PC-3 (cell line): ENCODE results near the gene CASK. TPM values are rescaled to one million over a fixed set of nuclear protein-coding genes. Genes with fewer than 3 reads are reported as not detected.

Experiments
- ATAC-seq: fragments of 200-7000 bp; cut with Tn5 transposase; 2 replicates; pipeline ENCODE4 v1.9.1; 2020; ENCODE audit warnings: mild to moderate bottlenecking, moderate library complexity
- BruUV-seq: library from RNA; stranded (reverse); fragments of 400-500 nt; replicated peaks from 2 replicates; lab custom pipeline; 2021; lab: Mats Ljungman, UMichigan
- CTCF ChIA-PET: fragments of 300-600 bp; sonication (Branson Sonifier 250); formaldehyde crosslinking; loops from one replicate; lab custom pipeline; 2022; ENCODE audit warnings: antibody characterized with exemption; lab: Charles Lee
- POLR2A ChIA-PET: fragments of 300-600 bp; sonication (Branson Sonifier 250); formaldehyde crosslinking; loops from one replicate; lab custom pipeline; 2022; ENCODE audit warnings: antibody characterized with exemption; ENCODE audit not compliant: unreplicated experiment; lab: Charles Lee
- DNase-seq: peaks from one replicate; pipeline ENCODE4 v3.0.0-alpha.2; 2015
- H2AFZ ChIP-seq: fragments of 300-600 bp; sonication (generic); 2 replicates; pipeline ENCODE4 v1.6.0; 2016; ENCODE audit warnings: antibody characterized with exemption, low read length
- H3F3A ChIP-seq: fragments of 300-600 bp; sonication (generic); one replicate; pipeline ENCODE4 v1.6.0; 2017; ENCODE audit warnings: antibody characterized with exemption, low read length, control low read depth, mild to moderate bottlenecking; ENCODE audit not compliant: unreplicated experiment
- H3K27ac ChIP-seq: fragments of 300-600 bp; sonication (generic); 2 replicates; pipeline ENCODE4 v1.5.1; 2016; ENCODE audit warnings: mild to moderate bottlenecking, low read length
- H3K27me3 ChIP-seq: fragments of 300-600 bp; sonication (generic); 2 replicates; pipeline ENCODE4 v1.6.1; 2016; ENCODE audit warnings: low read length, mixed read lengths
- H3K36me3 ChIP-seq: fragments of 300-600 bp; sonication (generic); 2 replicates; pipeline ENCODE4 v1.6.1; 2016; ENCODE audit warnings: low read depth, mixed run types, low read length, mixed read lengths
- H3K4me1 ChIP-seq: fragments of 300-600 bp; sonication (generic); 2 replicates; pipeline ENCODE4 v1.5.1; 2016; ENCODE audit warnings: low read length; ENCODE audit not compliant: insufficient read depth
- H3K4me2 ChIP-seq: fragments of 300-600 bp; sonication (generic); 2 replicates; pipeline ENCODE4 v1.6.0; 2016; ENCODE audit warnings: low read length
- H3K4me3 ChIP-seq: fragments of 300-600 bp; sonication (generic); 2 replicates; pipeline ENCODE4 v1.5.1; 2016; ENCODE audit warnings: mild to moderate bottlenecking, low read length, mixed read lengths
- H3K79me2 ChIP-seq: fragments of 300-600 bp; sonication (generic); 2 replicates; pipeline ENCODE4 v1.6.1; 2017; ENCODE audit warnings: low read length, mixed read lengths
- H3K9ac ChIP-seq: fragments of 300-600 bp; sonication (generic); 2 replicates; pipeline ENCODE4 v1.6.0; 2016; ENCODE audit warnings: mild to moderate bottlenecking, low read length
- H3K9me2 ChIP-seq: fragments of 300-600 bp; sonication (generic); replicated peaks from 2 replicates; pipeline ENCODE4 v1.6.1; 2016; ENCODE audit warnings: mixed run types, low read length, mixed read lengths
- H3K9me3 ChIP-seq: fragments of 300-600 bp; sonication (generic); 2 replicates; pipeline ENCODE4 v1.6.1; 2016; ENCODE audit warnings: low read length, mixed read lengths
- H4K20me1 ChIP-seq: fragments of 300-600 bp; sonication (generic); 2 replicates; pipeline ENCODE4 v1.6.1; 2016; ENCODE audit warnings: low read length, mixed read lengths
- EZH2 ChIP-seq: fragments of 300-600 bp; sonication (generic); IDR thresholded peaks from one replicate; pipeline ENCODE4 v1.6.1; 2017; ENCODE audit warnings: antibody characterized with exemption, mild to moderate bottlenecking, low read length; ENCODE audit not compliant: unreplicated experiment
- EZH2phosphoT487 ChIP-seq: fragments of 300-600 bp; sonication (generic); IDR thresholded peaks from 2 replicates; pipeline ENCODE4 v1.6.1; 2018; ENCODE audit warnings: mild to moderate bottlenecking, antibody characterized with exemption, low read length, borderline replicate concordance
- intact Hi-C: fragments of 100-400 bp; cut with micrococcal nuclease; formaldehyde crosslinking; loops from 2 replicates; pipeline ENCODE4 v1.9.0; 2023
- total RNA-seq: library from RNA; depleted of rRNA; stranded (reverse); fragments of >200 nt; gene quantifications from 2 replicates; pipeline ENCODE4 v1.2.3, GENCODE V29; 2014
- TF ChIP-seq, protein P1 (sequence below): fragments of 300-600 bp; sonication (generic); conservative IDR thresholded peaks from 2 replicates; pipeline ENCODE4 v1.5.1; 2017; ENCODE audit warnings: antibody characterized with exemption, low read depth, mild to moderate bottlenecking, low read length

The CASK gene
- total RNA-seq, 1 experiment from 2014 or later, result 21.4 TPM

DNA sequence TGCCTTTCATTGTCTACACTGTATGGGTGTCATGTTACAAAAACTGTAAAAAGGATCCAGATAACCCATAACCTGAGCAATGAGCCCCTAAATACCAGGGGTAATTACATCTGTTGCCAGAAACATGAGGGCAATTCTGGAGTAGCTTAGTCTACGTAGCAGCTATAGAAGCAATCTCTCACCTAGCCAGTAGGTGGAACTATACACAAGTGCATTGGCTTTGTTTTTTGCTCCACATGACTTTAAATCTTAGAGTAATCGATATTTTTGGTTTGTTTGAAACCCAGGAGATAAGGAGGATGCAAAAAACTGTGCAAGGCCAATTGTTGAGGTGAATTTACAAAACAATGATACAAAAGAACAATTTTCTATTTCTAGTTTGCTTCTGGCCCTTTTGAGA lies 141.9 kb downstream of the CASK start:
- Histone ChIP-seq H3K4me1 (peaks cover 28% of the 10 kb centered on the region), H3K9me2 (no peaks in the 10 kb centered on the region), H3F3A (no peaks in the 10 kb centered on the region), H3K79me2 (no peaks in the 10 kb centered on the region), H2AFZ (no peak overlapping the region), H3K9me3 (no peaks in the 10 kb centered on the region), H3K4me3 (no peak overlapping the region), H3K27me3 (no peaks in the 10 kb centered on the region), H3K9ac (no peak overlapping the region), H4K20me1 (no peaks in the 10 kb centered on the region), H3K27ac (no peak overlapping the region), H3K36me3 (peaks cover 2% of the 10 kb centered on the region; the same call in 1 of the 2 replicates), H3K4me2 (no peak overlapping the region)
- intact Hi-C loops, result loop anchor here (2.0 kb wide), 1 partner anchor 1777 kb away; no protein-coding TSS in a partner anchor
- no peak for ATAC-seq
- no peak for TF ChIP-seq EZH2phosphoT487
- TF ChIP-seq, protein P1, sequence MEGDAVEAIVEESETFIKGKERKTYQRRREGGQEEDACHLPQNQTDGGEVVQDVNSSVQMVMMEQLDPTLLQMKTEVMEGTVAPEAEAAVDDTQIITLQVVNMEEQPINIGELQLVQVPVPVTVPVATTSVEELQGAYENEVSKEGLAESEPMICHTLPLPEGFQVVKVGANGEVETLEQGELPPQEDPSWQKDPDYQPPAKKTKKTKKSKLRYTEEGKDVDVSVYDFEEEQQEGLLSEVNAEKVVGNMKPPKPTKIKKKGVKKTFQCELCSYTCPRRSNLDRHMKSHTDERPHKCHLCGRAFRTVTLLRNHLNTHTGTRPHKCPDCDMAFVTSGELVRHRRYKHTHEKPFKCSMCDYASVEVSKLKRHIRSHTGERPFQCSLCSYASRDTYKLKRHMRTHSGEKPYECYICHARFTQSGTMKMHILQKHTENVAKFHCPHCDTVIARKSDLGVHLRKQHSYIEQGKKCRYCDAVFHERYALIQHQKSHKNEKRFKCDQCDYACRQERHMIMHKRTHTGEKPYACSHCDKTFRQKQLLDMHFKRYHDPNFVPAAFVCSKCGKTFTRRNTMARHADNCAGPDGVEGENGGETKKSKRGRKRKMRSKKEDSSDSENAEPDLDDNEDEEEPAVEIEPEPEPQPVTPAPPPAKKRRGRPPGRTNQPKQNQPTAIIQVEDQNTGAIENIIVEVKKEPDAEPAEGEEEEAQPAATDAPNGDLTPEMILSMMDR, result peak; percentile 87
- ChIA-PET POLR2A (interaction anchor here (0.7 kb wide), 1 partner anchor 20 kb away, joined by 3 read pairs; no protein-coding TSS in a partner anchor), CTCF (interaction anchor here (0.6 to 1.0 kb wide), 3 partner anchors 8 to 143 kb away, joined by 3 to 6 read pairs (median 3); no protein-coding TSS in a partner anchor)
- peak; percentile 69 for DNase-seq
- BruUV-seq, result no TSS peak

GRCh38 chrX:41779941-41780340 lies 143.4 kb downstream of the CASK start:
- Histone ChIP-seq H3K27me3 (no peaks in the 10 kb centered on the region), H3K4me1 (peaks cover 15% of the 10 kb centered on the region), H3K4me2 (peak overlapping the region; percentile 54), H3K9me3 (no peaks in the 10 kb centered on the region), H3F3A (no peaks in the 10 kb centered on the region), H2AFZ (no peak overlapping the region), H3K36me3 (no peaks in the 10 kb centered on the region), H3K27ac (0 out of 2 replicates have a peak overlapping the region, but pooled peaks have one; percentile 91), H3K79me2 (no peaks in the 10 kb centered on the region), H3K9me2 (no peaks in the 10 kb centered on the region), H3K9ac (no peak overlapping the region), H3K4me3 (no peak overlapping the region), H4K20me1 (no peaks in the 10 kb centered on the region)
- TF ChIP-seq, protein P1, result no peak
- TF ChIP-seq EZH2 (no peak), EZH2phosphoT487 (no peak)
- DNase-seq (peak; percentile 5), ATAC-seq (no peak)
- intact Hi-C loops, result loop anchor here (1.0 to 5.0 kb wide), 4 partner anchors 19 to 1779 kb away; no protein-coding TSS in a partner anchor
- BruUV-seq, result no TSS peak
- ChIA-PET POLR2A (no interaction called here), CTCF (no interaction called here)

DNA sequence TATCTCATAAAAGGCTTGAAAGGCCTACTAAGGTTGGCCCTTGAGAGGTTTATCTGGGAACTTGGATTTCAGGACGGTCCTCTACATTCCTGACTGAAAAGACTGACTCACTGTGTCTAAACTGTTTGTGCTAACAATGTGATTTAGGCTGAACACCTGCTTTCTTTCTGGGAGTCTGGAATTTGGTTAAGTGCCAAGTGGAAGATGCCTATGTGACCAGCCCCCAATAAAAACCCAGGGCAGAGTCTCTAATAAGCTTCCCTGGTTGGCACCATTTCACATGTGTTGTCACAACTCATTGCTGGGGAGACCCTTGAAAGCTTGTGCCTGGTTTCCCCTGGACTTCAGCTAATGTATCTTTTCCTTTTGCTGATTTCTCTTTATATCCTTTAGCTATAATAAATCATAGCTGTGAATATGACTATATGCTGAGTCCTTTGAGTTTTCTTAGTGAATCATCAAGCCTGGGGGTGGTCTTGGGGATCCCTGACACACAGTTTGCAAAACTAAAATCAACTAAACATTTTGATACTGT lies 144.3 kb downstream of the CASK start:
- H4K20me1 ChIP-seq, result no peaks in the 10 kb centered on the region
- H2AFZ ChIP-seq, result no peak overlapping the region
- no peak overlapping the region for H3K4me3 ChIP-seq
- ChIA-PET CTCF (no interaction called here), POLR2A (no interaction called here)
- H3K36me3 ChIP-seq, result no peaks in the 10 kb centered on the region
- H3K9me2 ChIP-seq, result no peaks in the 10 kb centered on the region
- peak overlapping the region; percentile 47; the same call in 1 of the 2 replicates for H3K9ac ChIP-seq
- H3K4me2 ChIP-seq, result peak overlapping the region; percentile 56
- H3K9me3 ChIP-seq, result no peaks in the 10 kb centered on the region
- no peaks in the 10 kb centered on the region for H3F3A ChIP-seq
- DNase-seq, result peak; percentile 88
- peak; percentile 91 for ATAC-seq
- TF ChIP-seq, protein P1, result no peak
- TF ChIP-seq EZH2 (no peak), EZH2phosphoT487 (no peak)
- peaks cover 15% of the 10 kb centered on the region for H3K4me1 ChIP-seq
- H3K79me2 ChIP-seq, result no peaks in the 10 kb centered on the region
- H3K27me3 ChIP-seq, result no peaks in the 10 kb centered on the region
- peak overlapping the region; percentile 91 for H3K27ac ChIP-seq
- intact Hi-C loops, result loop anchor here (1.0 to 5.0 kb wide), 3 partner anchors 18 to 217 kb away; no protein-coding TSS in a partner anchor
- BruUV-seq, result no TSS peak
